Activated CD8-positive, alpha-beta memory T cell treated with anti-CD3 and anti-CD28 coated beads for 48 hours (primary cell): ENCODE data around the gene STAT1.

Experiments used
- DNase-seq, 3 experiments: peaks; one replicate each; pipeline ENCODE4 v3.0.0-alpha.2; 2020; ENCODE audit warnings: low read depth in 2 of 3, low spot score in 2 of 3

The STAT1 gene

GRCh38 chr2:191032588-191033429, 18.8 kb upstream of the STAT1 start:
- DNase-seq = no peak

DNA sequence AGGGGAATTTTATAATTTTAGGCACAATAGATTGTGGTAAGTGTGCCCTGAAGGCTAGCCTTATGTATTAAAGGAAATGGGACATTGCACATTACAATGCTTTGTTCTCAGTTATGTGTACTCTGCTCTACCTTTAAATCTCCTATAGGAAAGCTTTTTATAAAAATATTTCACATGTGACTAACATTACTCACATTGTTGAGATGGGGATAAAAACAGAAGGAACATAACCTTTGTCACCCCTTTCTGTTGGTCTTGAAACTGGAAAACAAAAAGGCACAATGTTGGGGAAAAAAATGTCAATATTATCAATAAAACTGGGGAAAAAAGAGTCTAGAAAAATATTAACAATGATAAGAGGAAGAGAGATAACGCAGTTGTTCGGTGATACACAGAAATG, 17.3 kb upstream of the STAT1 start:
- no peak for DNase-seq

- DNase-seq = no peak
Observed at GRCh38 chr2:191030521-191031154, 16.7 kb upstream of the STAT1 start.

DNA sequence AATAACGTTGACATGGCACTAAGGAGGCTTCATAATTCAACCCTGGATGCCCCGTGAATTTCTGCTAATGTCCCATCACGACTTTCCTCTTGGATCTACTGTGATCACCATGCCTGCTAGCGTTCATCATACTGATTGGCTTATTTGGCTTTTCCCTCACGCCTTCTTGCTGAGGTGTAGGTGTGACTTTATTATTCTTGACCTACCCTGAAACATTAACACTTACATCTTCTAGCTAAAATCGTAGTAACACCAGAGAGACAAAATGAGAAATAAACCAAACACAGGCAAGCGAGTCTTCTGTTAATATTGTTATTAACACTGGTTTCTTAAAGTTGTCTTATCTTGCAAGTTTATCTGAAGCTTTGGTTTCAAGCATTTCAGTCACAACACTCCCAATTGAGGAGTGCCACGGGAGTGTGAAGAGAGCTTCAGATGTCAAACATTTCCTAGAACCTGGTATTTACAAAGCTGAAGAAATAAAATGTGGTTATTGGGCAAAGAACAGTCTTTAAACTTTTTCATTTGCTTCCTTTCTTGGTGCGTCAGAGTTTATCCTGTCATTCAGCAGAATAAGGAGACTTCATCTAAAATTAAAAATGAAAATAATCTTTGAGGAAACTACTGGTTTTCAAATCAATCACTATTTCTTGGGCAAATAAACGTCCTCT, 15.4 kb upstream of the STAT1 start:
- DNase-seq = no peak

DNA sequence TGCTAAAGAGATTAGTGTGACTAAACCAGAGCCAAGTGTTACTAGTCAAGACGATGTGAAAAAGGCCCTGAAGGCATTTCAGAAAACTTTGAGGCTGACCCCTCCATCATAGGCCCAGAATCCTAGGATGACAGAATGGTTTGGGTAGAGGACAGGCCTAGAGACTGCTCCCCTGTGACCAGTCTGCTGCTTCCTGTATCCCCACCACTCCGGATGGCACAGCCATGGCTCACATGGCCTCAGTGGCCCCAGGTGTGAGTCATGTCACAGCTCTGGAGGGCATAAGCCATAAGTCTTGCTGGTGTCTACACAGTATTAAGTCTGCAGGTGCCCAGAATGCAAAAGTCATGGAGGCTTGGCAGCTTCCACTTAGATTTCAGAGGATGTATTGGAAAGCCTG, 12.4 kb upstream of the STAT1 start:
- DNase-seq = no peak

DNA sequence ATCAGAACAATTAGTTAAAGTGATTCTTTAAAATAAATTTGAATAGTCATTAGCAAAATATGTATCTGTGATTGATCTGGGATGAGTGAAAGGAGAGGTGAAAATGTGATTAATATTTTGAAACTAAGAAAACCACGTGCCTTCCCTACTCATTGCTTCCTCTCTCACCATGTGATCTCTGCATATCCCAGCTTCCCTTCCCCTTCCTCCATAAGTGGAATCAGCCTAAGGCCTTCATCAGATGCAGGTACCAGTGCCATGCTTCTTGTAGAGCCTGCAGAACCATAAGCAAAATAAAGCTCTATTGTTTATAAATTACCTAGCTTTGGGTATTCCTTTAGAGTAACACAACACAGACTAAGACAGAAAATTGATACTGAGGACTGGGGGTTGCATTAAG, 11.2 kb upstream of the STAT1 start:
- no peak for DNase-seq

DNA sequence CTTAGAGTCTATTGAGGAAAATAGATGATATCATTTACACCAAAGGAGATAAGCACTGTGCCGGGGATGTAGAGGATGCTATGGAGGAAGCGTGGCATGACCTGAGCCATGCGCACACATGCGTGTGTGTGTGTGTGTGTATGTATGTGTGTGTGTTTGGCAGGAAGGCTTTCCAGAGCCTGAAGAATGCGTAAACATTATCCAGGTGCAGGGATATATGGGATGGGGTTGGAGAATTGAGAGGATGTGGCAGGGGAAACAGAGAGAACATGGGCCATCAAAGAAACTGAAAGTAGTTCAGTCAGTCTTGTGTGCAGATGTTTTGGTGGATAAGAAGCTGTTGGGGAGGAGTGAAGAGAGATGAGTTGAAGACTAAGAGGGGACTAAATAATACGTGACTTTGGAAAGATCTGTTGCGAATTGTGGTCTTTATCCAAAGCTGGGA, 9.3 kb upstream of the STAT1 start:
- no peak for DNase-seq

DNA sequence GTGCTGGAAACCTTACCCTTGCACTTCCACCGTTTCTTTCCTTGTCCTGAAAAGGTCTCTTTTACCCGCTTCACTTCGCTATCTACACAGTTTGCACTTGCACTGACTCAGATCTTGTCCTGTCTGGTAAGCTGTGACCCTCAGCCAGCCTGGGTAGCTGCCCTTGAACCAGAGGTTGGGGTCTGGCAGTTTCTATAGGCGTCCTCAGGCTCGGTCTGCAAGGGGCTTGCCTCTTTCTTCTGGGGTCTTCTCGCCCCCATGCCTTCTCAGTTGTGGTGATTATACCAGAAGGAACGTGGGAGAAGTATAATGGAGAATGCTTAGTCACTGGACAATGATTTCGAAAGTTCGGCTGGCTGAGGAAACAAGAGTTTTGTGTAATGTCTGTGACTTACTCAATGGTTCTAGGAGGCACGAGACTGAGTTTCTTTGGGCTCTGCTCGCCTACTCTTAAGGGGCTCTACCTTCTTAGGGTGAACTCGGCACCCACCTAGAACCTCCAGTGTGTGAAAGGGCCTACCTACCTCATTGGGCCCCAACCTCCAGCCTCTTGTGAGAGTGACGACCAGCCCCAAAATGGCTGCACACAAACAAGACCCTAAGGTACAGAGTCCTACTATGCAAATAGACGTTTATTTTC, 6.9 kb upstream of the STAT1 start:
- DNase-seq = peak in 2 of 3 experiments; percentile 52 to 58

GRCh38 chr2:191020221-191020741, 6.3 kb upstream of the STAT1 start:
- DNase-seq = peak; percentile 93 to 95 (median 93)

GRCh38 chr2:191019376-191019775, 5.4 kb upstream of the STAT1 start:
- no peak for DNase-seq

- no peak for DNase-seq
Observed at GRCh38 chr2:191018643-191019119, 4.7 kb upstream of the STAT1 start.

DNA sequence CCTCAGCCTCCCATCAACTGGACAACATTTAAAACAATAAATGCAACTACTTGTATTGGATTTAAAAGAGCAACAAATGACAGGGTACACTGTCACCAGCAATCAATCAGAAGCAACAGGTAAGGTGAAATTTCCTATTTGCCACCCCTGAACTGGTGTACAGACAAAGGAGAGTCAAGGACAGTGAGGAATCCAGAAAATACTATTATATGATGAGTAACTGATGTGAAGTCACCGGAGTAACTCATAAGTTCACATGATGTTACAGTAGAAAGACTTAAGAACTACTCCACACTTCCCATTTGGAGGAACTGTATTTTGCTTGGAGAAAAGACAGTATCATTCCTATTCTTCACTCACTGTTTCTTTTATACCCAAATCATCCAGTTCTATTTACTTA, 4.1 kb upstream of the STAT1 start:
- DNase-seq = no peak

- DNase-seq = no peak
Observed at GRCh38 chr2:191015831-191016230, 1.9 kb upstream of the STAT1 start.

DNA sequence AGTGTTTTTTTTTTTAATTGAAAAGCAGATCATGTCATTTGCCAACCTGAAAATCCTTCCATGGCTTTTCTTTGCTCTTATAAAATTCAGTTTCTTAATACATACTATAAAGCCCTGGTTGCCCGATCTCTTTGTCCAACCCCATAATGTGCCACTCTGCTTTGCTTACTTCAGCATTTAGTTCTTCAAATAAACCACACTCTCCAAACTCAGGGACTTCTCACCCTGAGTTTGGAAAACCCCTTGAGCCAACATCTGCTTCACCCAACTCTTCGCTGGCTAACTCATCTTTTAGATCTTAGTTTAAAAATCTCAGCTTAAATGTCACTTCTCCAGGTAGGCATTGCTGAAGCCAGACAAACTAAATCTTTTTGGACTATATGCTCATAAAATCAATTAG, 1.3 kb upstream of the STAT1 start:
- DNase-seq = no peak

DNA sequence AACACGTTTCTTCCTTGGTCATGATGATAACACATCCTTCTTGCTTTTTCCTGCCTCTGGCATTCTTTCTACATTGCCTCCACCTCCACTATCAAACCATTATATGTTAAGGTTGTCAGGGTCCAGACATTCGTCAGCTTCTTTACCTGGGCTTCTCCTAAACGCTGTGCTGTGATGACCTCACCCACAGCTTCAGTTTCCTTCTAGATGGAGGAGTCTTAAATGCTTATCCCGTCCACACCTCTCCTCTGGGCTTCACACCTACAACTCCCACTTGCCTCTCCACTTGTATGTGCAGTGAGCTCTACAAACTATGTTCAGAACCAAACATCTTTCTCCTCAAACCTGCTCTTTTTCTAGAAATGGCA, 666 bp upstream of the STAT1 start:
- DNase-seq = no peak

DNA sequence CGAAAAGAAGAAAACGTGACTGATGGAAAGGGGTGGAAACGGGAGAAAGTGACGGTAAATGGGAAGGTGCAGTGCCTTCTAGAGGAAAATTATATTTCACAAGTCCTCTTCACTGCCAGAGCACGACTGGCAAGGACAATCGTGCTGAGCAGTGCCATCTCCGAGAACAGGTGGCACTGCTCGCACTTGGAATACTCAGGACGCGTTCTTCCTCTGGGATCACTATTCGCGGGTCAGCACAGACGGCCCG, 364 bp downstream of the STAT1 start:
- DNase-seq = no peak

GRCh38 chr2:191012845-191013681, 908 bp downstream of the STAT1 start:
- no peak for DNase-seq

DNA sequence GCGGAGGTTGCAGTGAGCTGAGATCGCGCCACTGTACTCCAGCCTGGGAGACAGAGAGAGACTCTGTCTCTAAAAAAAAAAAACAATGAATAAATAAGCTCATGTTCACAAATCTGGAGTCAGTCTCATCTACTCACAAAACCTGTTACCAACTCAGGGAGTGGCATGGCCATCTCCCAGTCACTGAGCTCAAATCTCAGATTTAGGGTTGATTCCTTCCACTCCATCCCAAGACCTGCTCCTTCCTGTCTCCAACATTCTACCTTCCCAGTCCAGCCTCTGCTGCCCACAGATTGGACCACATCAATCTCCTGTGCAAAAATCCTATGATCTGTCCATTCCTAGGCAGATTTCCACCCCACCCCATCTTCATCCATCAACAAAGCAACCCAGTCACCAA, 1.6 kb downstream of the STAT1 start:
- no peak for DNase-seq

DNA sequence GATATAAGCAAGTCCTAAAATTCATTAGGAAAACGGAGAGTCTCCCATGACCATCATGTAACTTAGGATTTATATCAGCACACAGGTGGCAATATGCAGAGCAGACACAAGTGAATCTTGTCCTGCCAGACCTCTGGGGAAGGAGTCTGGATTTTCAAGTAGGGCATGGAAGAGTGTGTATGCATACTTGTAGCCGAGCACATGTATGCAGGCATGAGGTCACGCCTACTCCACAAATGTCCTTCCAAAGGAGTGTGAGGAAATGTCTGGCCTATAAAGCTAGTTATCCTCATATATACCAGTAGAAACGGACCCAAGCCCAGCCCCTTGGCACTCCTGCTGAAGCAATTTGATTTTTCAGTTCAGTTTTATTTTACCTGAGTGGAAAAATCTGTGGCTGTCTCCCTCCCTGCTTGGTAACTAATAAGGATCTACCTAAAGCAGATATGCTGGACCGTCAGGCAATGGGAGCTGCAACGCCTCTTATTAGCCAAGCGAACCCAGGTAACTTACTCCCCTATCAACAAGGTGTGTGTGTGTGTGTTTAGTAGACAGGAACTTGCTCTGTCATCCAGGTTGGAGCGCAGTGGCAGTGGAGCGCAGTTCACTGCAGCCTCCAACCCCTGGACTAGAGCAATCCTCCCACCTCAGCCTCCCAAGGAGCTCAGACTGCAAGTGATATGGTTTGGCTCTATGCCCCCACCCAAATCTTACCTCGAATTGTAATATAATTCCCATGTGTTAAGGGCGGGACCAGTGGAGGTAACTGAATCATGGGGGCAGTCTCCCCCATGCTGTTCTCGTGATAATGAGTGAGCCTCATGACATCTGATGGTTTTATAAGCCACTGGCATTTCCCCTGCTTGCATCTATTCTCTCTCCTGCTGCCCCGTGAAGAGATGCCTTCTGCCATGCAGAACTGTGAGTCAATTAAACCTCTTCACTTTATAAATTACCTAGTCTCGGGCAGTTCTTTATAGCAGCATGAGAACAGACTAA, 2.8 kb downstream of the STAT1 start:
- DNase-seq = no peak
